ENCODE measurements around the gene SP140. TPM values are rescaled to one million over a fixed set of nuclear protein-coding genes. Genes with fewer than 3 reads are reported as not detected.

SP140 gene
- total RNA-seq, 1 donor from 2014 or later: 0.69 TPM

DNA sequence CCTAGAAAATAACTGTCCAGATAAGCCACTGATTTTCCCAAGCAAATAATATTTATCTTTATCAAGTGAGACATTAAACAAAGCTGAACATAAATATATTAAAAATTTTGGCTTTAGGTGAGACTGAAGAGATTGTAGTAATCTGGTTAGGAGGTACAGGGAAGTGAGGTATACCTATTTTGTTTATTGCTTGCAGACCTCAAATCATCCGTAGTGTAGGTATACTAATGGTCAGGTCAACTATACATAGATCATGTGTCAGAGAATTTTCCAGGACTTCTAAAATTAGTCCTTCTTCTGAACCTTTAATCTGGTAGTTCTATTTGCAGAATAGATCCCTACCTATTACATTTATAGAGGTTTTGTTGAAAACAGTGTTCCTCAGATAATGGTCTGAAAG, 41.5 kb downstream of the SP140 start:
- Mint-ChIP-seq H3K27me3 (no peaks in the 10 kb centered on the region), H3K9me3 (ENCODE audit: low read depth) (peaks cover 15% of the 10 kb centered on the region), H3K36me3 (ENCODE audit: insufficient read depth) (no peaks in the 10 kb centered on the region), H3K4me3 (ENCODE audit: low read depth) (no peak overlapping the region), H3K27ac (no peak overlapping the region), H3K4me1 (ENCODE audit: low read depth) (no peaks in the 10 kb centered on the region)
- no peak for DNase-seq (ENCODE audit: low spot score, unreplicated experiment)
- TF ChIP-seq, protein P1, sequence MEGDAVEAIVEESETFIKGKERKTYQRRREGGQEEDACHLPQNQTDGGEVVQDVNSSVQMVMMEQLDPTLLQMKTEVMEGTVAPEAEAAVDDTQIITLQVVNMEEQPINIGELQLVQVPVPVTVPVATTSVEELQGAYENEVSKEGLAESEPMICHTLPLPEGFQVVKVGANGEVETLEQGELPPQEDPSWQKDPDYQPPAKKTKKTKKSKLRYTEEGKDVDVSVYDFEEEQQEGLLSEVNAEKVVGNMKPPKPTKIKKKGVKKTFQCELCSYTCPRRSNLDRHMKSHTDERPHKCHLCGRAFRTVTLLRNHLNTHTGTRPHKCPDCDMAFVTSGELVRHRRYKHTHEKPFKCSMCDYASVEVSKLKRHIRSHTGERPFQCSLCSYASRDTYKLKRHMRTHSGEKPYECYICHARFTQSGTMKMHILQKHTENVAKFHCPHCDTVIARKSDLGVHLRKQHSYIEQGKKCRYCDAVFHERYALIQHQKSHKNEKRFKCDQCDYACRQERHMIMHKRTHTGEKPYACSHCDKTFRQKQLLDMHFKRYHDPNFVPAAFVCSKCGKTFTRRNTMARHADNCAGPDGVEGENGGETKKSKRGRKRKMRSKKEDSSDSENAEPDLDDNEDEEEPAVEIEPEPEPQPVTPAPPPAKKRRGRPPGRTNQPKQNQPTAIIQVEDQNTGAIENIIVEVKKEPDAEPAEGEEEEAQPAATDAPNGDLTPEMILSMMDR (IDR thresholded peaks at IDR 0.05; ENCODE audit: unreplicated experiment): no peak

DNA sequence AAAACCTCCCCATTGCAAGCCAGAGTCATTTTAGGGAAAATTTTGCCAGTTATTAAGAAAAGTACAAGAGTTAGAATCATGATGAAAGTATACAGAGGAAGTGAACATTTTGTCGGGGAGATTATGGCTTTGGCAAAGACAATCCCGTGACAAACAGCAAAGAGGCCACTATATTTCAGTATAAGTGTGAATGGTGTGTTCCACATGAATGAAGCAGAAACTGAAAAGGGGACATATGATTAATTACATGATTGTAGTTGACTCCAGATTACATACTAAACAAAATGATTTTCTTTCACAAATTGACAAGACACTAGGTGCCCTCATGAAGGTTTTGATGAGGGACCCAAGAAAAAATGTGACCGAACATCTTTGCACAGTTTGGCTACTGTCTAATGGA, 42.0 kb downstream of the SP140 start:
- TF ChIP-seq, protein P1 (IDR thresholded peaks at IDR 0.05; ENCODE audit: unreplicated experiment): no peak
- H3K36me3 Mint-ChIP-seq (ENCODE audit: insufficient read depth): no peaks in the 10 kb centered on the region
- no peaks in the 10 kb centered on the region for H3K27me3 Mint-ChIP-seq
- H3K4me3 Mint-ChIP-seq (ENCODE audit: low read depth): no peak overlapping the region
- H3K27ac Mint-ChIP-seq: no peak overlapping the region
- H3K9me3 Mint-ChIP-seq (ENCODE audit: low read depth): peaks cover 10% of the 10 kb centered on the region
- no peaks in the 10 kb centered on the region for H3K4me1 Mint-ChIP-seq (ENCODE audit: low read depth)
- DNase-seq (ENCODE audit: low spot score, unreplicated experiment): no peak

DNA sequence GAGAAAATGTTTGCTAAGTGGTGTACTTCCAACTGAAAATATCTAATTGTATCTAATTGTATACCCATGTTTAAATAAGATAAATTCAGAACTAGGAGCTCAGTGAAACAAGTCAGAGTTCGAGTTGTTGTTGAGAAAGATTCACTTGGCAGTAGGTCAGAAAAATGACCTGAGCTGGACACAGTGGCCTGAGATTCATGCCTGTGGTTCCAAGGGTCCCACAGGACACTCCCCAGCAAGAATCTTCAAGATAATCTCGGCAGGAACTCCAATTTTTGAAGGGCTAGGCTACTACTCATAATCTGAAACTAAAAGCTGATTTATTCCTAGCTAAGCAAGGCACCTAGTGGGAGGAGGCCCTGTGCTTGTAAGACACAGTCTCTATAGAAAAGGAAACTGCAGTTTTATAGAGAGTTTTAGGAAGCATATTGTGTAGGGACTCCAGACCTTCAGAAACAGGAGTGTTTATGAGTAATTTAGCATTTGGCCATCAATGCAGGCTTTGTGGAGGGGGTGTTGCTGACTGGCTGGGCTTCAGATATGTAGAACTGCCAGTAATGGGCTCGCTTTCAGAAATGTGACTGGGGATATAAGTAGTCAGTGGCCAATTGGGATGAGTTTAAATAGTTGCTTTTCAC, 43.2 kb downstream of the SP140 start:
- DNase-seq (ENCODE audit: low spot score, unreplicated experiment): no peak
- H3K27ac Mint-ChIP-seq: no peak overlapping the region
- no peaks in the 10 kb centered on the region for H3K4me1 Mint-ChIP-seq (ENCODE audit: low read depth)
- H3K36me3 Mint-ChIP-seq (ENCODE audit: insufficient read depth): no peaks in the 10 kb centered on the region
- TF ChIP-seq, protein P1 (IDR thresholded peaks at IDR 0.05; ENCODE audit: unreplicated experiment): no peak
- no peaks in the 10 kb centered on the region for H3K27me3 Mint-ChIP-seq
- H3K4me3 Mint-ChIP-seq (ENCODE audit: low read depth): no peak overlapping the region
- peaks cover 8% of the 10 kb centered on the region for H3K9me3 Mint-ChIP-seq (ENCODE audit: low read depth)

DNA sequence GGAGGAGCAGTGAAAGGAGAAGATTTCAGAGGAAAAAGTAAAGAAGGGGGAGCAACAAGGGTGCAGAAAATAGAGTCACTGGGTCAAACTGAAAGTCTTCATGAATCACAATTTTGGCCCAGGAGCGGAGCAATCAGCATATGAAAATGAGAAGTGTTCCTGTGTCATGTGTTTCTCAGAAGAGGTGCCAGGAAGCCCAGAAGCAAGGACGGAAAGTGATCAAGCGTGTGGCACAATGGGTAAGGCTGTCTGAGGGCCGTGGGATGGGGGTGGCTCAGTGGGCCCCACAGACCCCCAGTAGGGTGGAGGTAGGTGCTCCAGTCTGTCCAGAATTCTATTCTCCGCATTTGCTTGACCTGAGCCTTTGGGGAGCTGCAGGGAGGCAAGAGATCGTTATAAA, 44.2 kb downstream of the SP140 start:
- H3K9me3 Mint-ChIP-seq (ENCODE audit: low read depth): peaks cover 8% of the 10 kb centered on the region
- no peaks in the 10 kb centered on the region for H3K4me1 Mint-ChIP-seq (ENCODE audit: low read depth)
- H3K4me3 Mint-ChIP-seq (ENCODE audit: low read depth): no peak overlapping the region
- DNase-seq (ENCODE audit: low spot score, unreplicated experiment): no peak
- TF ChIP-seq, protein P1 (IDR thresholded peaks at IDR 0.05; ENCODE audit: unreplicated experiment): no peak
- H3K36me3 Mint-ChIP-seq (ENCODE audit: insufficient read depth): no peaks in the 10 kb centered on the region
- H3K27me3 Mint-ChIP-seq: no peaks in the 10 kb centered on the region
- H3K27ac Mint-ChIP-seq: no peak overlapping the region

DNA sequence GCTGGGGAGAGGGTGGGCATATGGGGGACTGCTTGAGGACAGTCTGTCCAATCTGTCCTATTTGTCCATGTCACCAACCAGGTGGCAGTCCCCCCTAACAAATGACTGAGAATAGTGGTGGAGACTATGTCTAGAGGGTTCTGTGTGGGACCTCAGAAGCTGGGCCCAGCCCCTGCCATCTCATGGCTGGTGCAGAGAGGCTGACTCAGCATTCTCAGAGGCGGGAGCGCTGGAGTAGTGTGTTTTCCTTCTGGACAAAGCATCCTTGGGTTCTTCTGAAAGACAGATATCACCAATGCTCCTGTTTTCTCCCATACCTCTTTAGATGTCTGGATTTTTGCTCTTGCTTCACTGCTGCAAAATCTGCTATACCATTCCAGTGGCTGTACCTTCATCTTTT, 57.4 kb downstream of the SP140 start:
- H3K27me3 Mint-ChIP-seq: no peaks in the 10 kb centered on the region
- H3K27ac Mint-ChIP-seq: no peak overlapping the region
- H3K4me1 Mint-ChIP-seq (ENCODE audit: low read depth): peaks cover 6% of the 10 kb centered on the region
- H3K4me3 Mint-ChIP-seq (ENCODE audit: low read depth): no peak overlapping the region
- no peak for DNase-seq (ENCODE audit: low spot score, unreplicated experiment)
- no peaks in the 10 kb centered on the region for H3K36me3 Mint-ChIP-seq (ENCODE audit: insufficient read depth)
- peaks cover 4% of the 10 kb centered on the region for H3K9me3 Mint-ChIP-seq (ENCODE audit: low read depth)
- TF ChIP-seq, protein P1 (IDR thresholded peaks at IDR 0.05; ENCODE audit: unreplicated experiment): no peak

Measured in progenitor cell of endocrine pancreas (in vitro differentiated cells).